OCI-LY7 (cell line): ENCODE data around the gene RUFY3. TPM values are rescaled to one million over a fixed set of nuclear protein-coding genes. Genes with fewer than 3 reads are reported as not detected.

Experiments used
- Bru-seq: library from RNA; stranded (reverse); fragments of 400-500 nt; gene quantifications from one replicate; lab custom pipeline; 2021; lab: Mats Ljungman, UMichigan
- BruChase-seq, 2 experiments: library from RNA; stranded (reverse); fragments of 400-500 nt; gene quantifications; one replicate each; lab custom pipeline; 2021; lab: Mats Ljungman, UMichigan
- BruUV-seq: library from RNA; stranded (reverse); fragments of 400-500 nt; replicated peaks from 2 replicates; lab custom pipeline; 2021; lab: Mats Ljungman, UMichigan
- CTCF ChIA-PET: fragments of 300-600 bp; sonication (Branson Sonifier 250); formaldehyde crosslinking; loops from one replicate; lab custom pipeline; 2022; ENCODE audit warnings: antibody characterized with exemption; ENCODE audit not compliant: unreplicated experiment; lab: Charles Lee
- POLR2A ChIA-PET: fragments of 300-600 bp; sonication (Branson Sonifier 250); formaldehyde crosslinking; loops from one replicate; lab custom pipeline; 2022; ENCODE audit warnings: antibody characterized with exemption; lab: Charles Lee
- DNase-seq: peaks from one replicate; pipeline ENCODE4 v3.0.0-alpha.2; 2015; ENCODE audit warnings: low spot score
- H2AFZ ChIP-seq: fragments of 200-600 bp; sonication (generic), shearing (Covaris generic); 2 replicates; pipeline ENCODE4 v1.6.1; 2014; ENCODE audit warnings: mild to moderate bottlenecking, antibody characterized with exemption, low read length, moderate library complexity
- H3K27ac ChIP-seq: fragments of 200-600 bp; sonication (generic); 2 replicates; pipeline ENCODE4 v1.5.1; 2014; ENCODE audit warnings: mixed run types, low read depth, mild to moderate bottlenecking, moderate library complexity, low read length, inconsistent platforms; ENCODE audit not compliant: poor library complexity, severe bottlenecking
- H3K36me3 ChIP-seq: fragments of 200-600 bp; sonication (generic); 2 replicates; pipeline ENCODE4 v1.6.1; 2014; ENCODE audit warnings: mild to moderate bottlenecking, antibody characterized with exemption, low read length, moderate library complexity, mixed read lengths; ENCODE audit not compliant: insufficient read depth
- H3K4me1 ChIP-seq: fragments of 200-600 bp; sonication (generic); 2 replicates; pipeline ENCODE4 v1.5.1; 2014; ENCODE audit warnings: mild to moderate bottlenecking, low read length; ENCODE audit not compliant: insufficient read depth, poor library complexity, severe bottlenecking
- H3K4me2 ChIP-seq: fragments of 200-600 bp; sonication (generic); 2 replicates; pipeline ENCODE4 v1.6.1; 2014; ENCODE audit warnings: mild to moderate bottlenecking, low read length
- H3K4me3 ChIP-seq: fragments of 200-600 bp; sonication (generic); 2 replicates; pipeline ENCODE4 v1.5.1; 2014; ENCODE audit warnings: mild to moderate bottlenecking, low read depth, low read length; ENCODE audit not compliant: poor library complexity, severe bottlenecking
- H3K79me2 ChIP-seq: fragments of 200-600 bp; sonication (generic); 2 replicates; pipeline ENCODE4 v1.6.1; 2016; ENCODE audit warnings: low read depth, mild to moderate bottlenecking, low read length, moderate library complexity, mixed read lengths; ENCODE audit not compliant: insufficient read depth
- H3K9me2 ChIP-seq: fragments of 200-600 bp; sonication (generic); 2 replicates; pipeline ENCODE4 v1.6.1; 2016; ENCODE audit warnings: mild to moderate bottlenecking, low read length, mixed read lengths; ENCODE audit not compliant: insufficient read depth
- H3K9me3 ChIP-seq: fragments of 200-600 bp; sonication (generic); 2 replicates; pipeline ENCODE4 v1.6.1; 2014; ENCODE audit warnings: mild to moderate bottlenecking, mixed run types, low read length, mixed read lengths
- H4K20me1 ChIP-seq: fragments of 200-600 bp; sonication (generic); 2 replicates; pipeline ENCODE4 v1.6.1; 2014; ENCODE audit warnings: mild to moderate bottlenecking, antibody characterized with exemption, low read length, moderate library complexity, mixed read lengths; ENCODE audit not compliant: insufficient read depth
- EZH2phosphoT487 ChIP-seq: fragments of 200-600 bp; sonication (generic); IDR thresholded peaks from 2 replicates; pipeline ENCODE4 v1.6.1; 2018; ENCODE audit warnings: low read depth, borderline replicate concordance, mild to moderate bottlenecking, mixed run types, antibody characterized with exemption, low read length, moderate library complexity, mixed read lengths
- intact Hi-C: fragments of 100-400 bp; cut with micrococcal nuclease; formaldehyde crosslinking; loops from one replicate; pipeline ENCODE4 v1.10.0; 2022; ENCODE audit not compliant: unreplicated experiment
- long read RNA-seq: library from polyadenylated mRNA; stranded (forward); transcript quantifications from one replicate; pipeline ENCODE4 v2.0.0, GENCODE V29; 2022
- total RNA-seq, 2 experiments: library from RNA; depleted of rRNA in 1 of 2; stranded (reverse); fragments of >200 nt in 1 of 2; shearing (Covaris generic) in 1 of 2; gene quantifications; 2 replicates each; pipeline ENCODE4 v1.2.3, GENCODE V29; 2014 to 2022
- TF ChIP-seq, protein P1 (sequence below): fragments of 200-600 bp; sonication (generic); conservative IDR thresholded peaks from 2 replicates; pipeline ENCODE4 v1.5.1; 2014; ENCODE audit warnings: mild to moderate bottlenecking, antibody characterized with exemption, low read length, moderate library complexity, mixed read lengths

RUFY3 gene, protein sequence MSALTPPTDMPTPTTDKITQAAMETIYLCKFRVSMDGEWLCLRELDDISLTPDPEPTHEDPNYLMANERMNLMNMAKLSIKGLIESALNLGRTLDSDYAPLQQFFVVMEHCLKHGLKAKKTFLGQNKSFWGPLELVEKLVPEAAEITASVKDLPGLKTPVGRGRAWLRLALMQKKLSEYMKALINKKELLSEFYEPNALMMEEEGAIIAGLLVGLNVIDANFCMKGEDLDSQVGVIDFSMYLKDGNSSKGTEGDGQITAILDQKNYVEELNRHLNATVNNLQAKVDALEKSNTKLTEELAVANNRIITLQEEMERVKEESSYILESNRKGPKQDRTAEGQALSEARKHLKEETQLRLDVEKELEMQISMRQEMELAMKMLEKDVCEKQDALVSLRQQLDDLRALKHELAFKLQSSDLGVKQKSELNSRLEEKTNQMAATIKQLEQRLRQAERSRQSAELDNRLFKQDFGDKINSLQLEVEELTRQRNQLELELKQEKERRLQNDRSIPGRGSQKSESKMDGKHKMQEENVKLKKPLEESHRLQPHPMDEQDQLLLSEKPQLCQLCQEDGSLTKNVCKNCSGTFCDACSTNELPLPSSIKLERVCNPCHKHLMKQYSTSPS
- total RNA-seq (2014; rRNA removed; shearing (Covaris generic)) (36.4 and 38.2 TPM in 2 replicates), total RNA-seq (2022) (42.6 and 52.2 TPM in 2 replicates), Bru-seq, nascent RNA (percentile 71 among the genes with signal in this experiment), BruChase-seq, experiment 1, labeled RNA remaining after a 6-hour chase (percentile 81 among the genes with signal in this experiment), BruChase-seq, experiment 2, labeled RNA remaining after a 2-hour chase (percentile 76 among the genes with signal in this experiment)
- long read RNA-seq, transcript RUFY3-203 (12 exons, 2,143 nt) = major isoform, 7 of 44 reads
- long read RNA-seq, partial matches to known transcripts = 6 of 44 reads
- long read RNA-seq, other reads (novel, unspliced or antisense) = 31 of 44 reads

DNA sequence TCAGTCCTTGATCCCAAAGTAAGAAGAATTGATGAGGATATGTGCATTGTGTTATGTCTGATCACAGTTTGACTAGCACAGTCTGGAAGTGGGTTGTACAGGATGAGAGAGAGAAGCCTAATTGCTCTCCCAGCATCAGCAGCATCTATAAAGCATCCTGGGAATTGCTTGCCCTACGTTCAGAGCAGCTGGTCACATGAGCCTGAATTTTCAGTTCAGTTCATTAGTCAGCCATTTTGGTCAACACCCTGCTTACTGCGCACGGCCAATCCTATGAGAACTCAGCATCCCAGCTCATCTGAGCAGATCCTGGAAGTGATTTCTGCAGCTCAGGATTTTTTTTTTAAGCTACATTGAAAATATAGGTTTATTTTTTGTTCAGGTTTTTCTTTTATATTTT is at the start of gene RUFY3:
RUFY3 (plus strand) TSS at position 218 of the 400 bp plus-strand sequence. CDS start 610 bp downstream, outside the sequence.
- Histone ChIP-seq H3K27ac (no peak within 1 kb of the TSS), H4K20me1 (no peaks in the 10 kb centered on the region), H3K79me2 (no peaks in the 10 kb centered on the region), H3K4me2 (no peak within 1 kb of the TSS), H3K9me3 (no peaks in the 10 kb centered on the region), H3K4me1 (no peaks in the 10 kb centered on the region), H3K9me2 (no peaks in the 10 kb centered on the region), H2AFZ (no peak within 1 kb of the TSS), H3K36me3 (no peaks in the 10 kb centered on the region), H3K4me3 (no peak within 1 kb of the TSS)
- DNase-seq = no peak
- POLR2A ChIA-PET = interaction anchor here (0.6 to 4.4 kb wide), 11 partner anchors 8 to 73 kb away, joined by 3 to 44 read pairs (median 4); no protein-coding TSS in a partner anchor
- CTCF ChIA-PET = interaction anchor here (0.6 kb wide), 1 partner anchor 13 kb away, joined by 3 read pairs; no protein-coding TSS in a partner anchor
- intact Hi-C loops = no loop called here
- TF ChIP-seq, protein P1, sequence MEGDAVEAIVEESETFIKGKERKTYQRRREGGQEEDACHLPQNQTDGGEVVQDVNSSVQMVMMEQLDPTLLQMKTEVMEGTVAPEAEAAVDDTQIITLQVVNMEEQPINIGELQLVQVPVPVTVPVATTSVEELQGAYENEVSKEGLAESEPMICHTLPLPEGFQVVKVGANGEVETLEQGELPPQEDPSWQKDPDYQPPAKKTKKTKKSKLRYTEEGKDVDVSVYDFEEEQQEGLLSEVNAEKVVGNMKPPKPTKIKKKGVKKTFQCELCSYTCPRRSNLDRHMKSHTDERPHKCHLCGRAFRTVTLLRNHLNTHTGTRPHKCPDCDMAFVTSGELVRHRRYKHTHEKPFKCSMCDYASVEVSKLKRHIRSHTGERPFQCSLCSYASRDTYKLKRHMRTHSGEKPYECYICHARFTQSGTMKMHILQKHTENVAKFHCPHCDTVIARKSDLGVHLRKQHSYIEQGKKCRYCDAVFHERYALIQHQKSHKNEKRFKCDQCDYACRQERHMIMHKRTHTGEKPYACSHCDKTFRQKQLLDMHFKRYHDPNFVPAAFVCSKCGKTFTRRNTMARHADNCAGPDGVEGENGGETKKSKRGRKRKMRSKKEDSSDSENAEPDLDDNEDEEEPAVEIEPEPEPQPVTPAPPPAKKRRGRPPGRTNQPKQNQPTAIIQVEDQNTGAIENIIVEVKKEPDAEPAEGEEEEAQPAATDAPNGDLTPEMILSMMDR = no peak
- TF ChIP-seq EZH2phosphoT487 = no peak
- no TSS peak for BruUV-seq

DNA sequence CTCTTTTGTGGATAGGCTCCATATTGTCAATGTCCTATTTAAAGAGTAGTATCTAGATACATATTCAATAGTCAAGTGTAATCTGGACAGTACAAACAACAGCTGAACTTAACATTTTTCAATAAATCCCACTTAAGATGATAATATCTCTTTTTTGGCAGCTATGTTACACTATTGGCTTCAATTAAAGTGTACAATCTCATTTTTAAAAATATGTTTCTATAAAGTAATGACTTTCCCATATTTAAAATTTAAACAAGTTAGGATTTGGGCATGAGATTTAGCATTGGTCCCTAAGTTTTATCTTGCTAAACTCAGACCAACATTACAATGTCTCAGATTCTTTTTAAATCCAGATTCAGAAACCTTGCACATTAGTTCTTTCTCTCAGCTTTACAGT is 47.6 kb upstream of the RUFY3 start:
- Histone ChIP-seq H3K4me3 (peak overlapping the region; percentile 58), H4K20me1 (no peaks in the 10 kb centered on the region), H3K36me3 (no peaks in the 10 kb centered on the region), H3K9me3 (no peaks in the 10 kb centered on the region), H3K4me1 (peaks cover 96% of the 10 kb centered on the region), H3K4me2 (peak overlapping the region; percentile 76), H3K27ac (peak overlapping the region; percentile 97), H2AFZ (peak overlapping the region; percentile 79), H3K9me2 (no peaks in the 10 kb centered on the region), H3K79me2 (peaks cover 23% of the 10 kb centered on the region; the same call in 1 of the 2 replicates)
- intact Hi-C loops = no loop called here
- no TSS peak for BruUV-seq
- DNase-seq = no peak
- ChIA-PET POLR2A (interaction anchor here (0.9 to 13.7 kb wide), 5 partner anchors 10 to 321 kb away, joined by 4 to 837 read pairs (median 5); partner anchors contain the start of genes JCHAIN and UTP3), CTCF (no interaction called here)
- TF ChIP-seq, protein P1 = no peak
- TF ChIP-seq EZH2phosphoT487 = no peak
